K562 (cell line): Measurements from ENCODE around the gene PDCD6IP. TPM values are rescaled to one million over a fixed set of nuclear protein-coding genes. Genes with fewer than 3 reads are reported as not detected.

Source experiments
- HMGN3 ChIP-seq: IDR thresholded peaks from 2 replicates; pipeline ENCODE4 v1.6.1; 2011; ENCODE audit warnings: borderline replicate concordance, low read depth, mild to moderate bottlenecking, mixed read lengths, low read length; ENCODE audit not compliant: insufficient read length; ENCODE audit errors: extremely low read depth
- NR4A1 ChIP-seq, 2 experiments: fragments of 250-450 bp in 1 of 2; fragments of 450-650 bp in 1 of 2; sonication (Bioruptor Pico) in 1 of 2; IDR thresholded peaks; 2 replicates each; pipeline versions ENCODE4 v1.4.0 to v1.6.1; 2016 to 2020; ENCODE audit warnings: mild to moderate bottlenecking in 2 of 2, missing compliant biosample characterization in 1 of 2, missing genetic modification characterization in 1 of 2, moderate library complexity in 1 of 2
- POLR2B ChIP-seq: fragments of 450-650 bp; IDR thresholded peaks from 2 replicates; pipeline ENCODE4 v1.6.1; 2018; ENCODE audit warnings: low read depth; ENCODE audit not compliant: partially characterized antibody
- SMARCA4 ChIP-seq: fragments of 450-650 bp; IDR thresholded peaks from 2 replicates; pipeline ENCODE4 v1.6.1; 2016
- polyA plus RNA-seq, 8 experiments: library from polyadenylated mRNA; depleted of rRNA in 4 of 8; stranded (reverse) in 5 of 8; unstranded in 3 of 8; fragments of >200 nt; fragmentation: Nextera tagmentation in 2 of 8; fragmentation: Illumina TruSeq in 1 of 8; extraction: Ambion mirVana in 2 of 8; extraction: Trizol in 1 of 8; gene quantifications; 2 replicates each; pipeline versions ENCODE4 v1.2.1 to v1.2.3, GENCODE V29; 2011 to 2014; ENCODE audit warnings: inconsistent platforms in 1 of 8, missing spikeins in 1 of 8
- total RNA-seq, 7 experiments: library from RNA; depleted of rRNA in 6 of 7; stranded (reverse); fragments of >200 nt in 6 of 7; fragmentation: Illumina TruSeq in 2 of 7; extraction: Trizol in 2 of 7; gene quantifications; 2 replicates each; pipeline versions ENCODE4 v1.2.1 to v1.2.3, GENCODE V29; 2011 to 2021; ENCODE audit warnings: low replicate concordance in 1 of 7
- TF ChIP-seq, protein P1 (sequence below), 2 experiments: fragments of 450-650 bp; IDR thresholded peaks; 2 replicates each; pipeline ENCODE4 v1.6.1; 2018; ENCODE audit warnings: mild to moderate bottlenecking in 2 of 2, low read depth in 1 of 2; ENCODE audit not compliant: partially characterized antibody in 2 of 2

PDCD6IP gene
- total and polyA plus RNA-seq, 9 of the 15 experiments (the other 6 are each of a cell fraction or from before 2014, with no cell fraction given) = 40.2 to 302 (median 122) TPM

DNA sequence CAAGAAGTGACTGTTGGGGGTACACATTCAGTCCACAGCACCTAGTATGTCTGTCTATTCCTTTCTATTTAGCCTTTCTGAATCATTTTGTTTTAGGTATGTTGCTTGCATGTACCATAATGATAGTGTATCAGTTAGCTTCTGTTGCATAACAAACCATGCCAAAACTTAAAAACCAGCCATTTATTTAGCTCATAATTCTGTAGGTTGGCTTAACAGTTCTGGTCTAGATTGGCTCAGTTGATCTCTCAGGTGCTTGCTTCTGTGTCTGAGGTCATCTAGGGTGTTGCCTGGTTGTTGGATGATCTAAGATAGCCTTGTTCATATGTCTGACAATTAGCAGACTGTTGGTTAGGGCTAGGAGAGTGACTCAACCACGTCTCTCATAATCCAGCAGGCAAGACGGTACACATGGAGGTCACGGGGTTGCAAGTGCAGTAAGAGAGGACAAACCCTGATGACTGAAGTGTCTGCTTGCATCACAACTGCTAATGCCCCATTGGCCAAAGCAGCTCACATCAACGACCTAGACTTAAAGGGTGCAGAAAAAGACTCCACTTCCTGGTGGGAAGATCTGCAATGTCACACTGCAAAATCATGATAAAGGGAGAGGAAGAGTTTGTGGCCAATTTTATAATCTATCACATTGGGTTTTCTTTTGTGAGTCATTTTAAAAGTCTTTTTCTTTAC, 6.8 kb upstream of the PDCD6IP start (continued):
- TF ChIP-seq, protein P1, sequence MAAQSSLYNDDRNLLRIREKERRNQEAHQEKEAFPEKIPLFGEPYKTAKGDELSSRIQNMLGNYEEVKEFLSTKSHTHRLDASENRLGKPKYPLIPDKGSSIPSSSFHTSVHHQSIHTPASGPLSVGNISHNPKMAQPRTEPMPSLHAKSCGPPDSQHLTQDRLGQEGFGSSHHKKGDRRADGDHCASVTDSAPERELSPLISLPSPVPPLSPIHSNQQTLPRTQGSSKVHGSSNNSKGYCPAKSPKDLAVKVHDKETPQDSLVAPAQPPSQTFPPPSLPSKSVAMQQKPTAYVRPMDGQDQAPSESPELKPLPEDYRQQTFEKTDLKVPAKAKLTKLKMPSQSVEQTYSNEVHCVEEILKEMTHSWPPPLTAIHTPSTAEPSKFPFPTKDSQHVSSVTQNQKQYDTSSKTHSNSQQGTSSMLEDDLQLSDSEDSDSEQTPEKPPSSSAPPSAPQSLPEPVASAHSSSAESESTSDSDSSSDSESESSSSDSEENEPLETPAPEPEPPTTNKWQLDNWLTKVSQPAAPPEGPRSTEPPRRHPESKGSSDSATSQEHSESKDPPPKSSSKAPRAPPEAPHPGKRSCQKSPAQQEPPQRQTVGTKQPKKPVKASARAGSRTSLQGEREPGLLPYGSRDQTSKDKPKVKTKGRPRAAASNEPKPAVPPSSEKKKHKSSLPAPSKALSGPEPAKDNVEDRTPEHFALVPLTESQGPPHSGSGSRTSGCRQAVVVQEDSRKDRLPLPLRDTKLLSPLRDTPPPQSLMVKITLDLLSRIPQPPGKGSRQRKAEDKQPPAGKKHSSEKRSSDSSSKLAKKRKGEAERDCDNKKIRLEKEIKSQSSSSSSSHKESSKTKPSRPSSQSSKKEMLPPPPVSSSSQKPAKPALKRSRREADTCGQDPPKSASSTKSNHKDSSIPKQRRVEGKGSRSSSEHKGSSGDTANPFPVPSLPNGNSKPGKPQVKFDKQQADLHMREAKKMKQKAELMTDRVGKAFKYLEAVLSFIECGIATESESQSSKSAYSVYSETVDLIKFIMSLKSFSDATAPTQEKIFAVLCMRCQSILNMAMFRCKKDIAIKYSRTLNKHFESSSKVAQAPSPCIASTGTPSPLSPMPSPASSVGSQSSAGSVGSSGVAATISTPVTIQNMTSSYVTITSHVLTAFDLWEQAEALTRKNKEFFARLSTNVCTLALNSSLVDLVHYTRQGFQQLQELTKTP (IDR thresholded peaks at IDR 0.05; ENCODE audit: low read depth in 1 of 2, partially characterized antibody in 2 of 2) = peak in 1 of 2 experiments; percentile 91
- no peak for TF ChIP-seq NR4A1 (CRISPR knock-in tag; IDR thresholded peaks at IDR 0.05)
- peak; percentile 71 for TF ChIP-seq NR4A1 (tag; IDR thresholded peaks at IDR 0.05)
- peak; percentile 93 for TF ChIP-seq SMARCA4
- no peak for TF ChIP-seq POLR2B
- TF ChIP-seq HMGN3 = peak; percentile 27
